Activated T-cell treated with anti-CD3 and anti-CD28 coated beads for 4 hours (primary cell): ENCODE data around the gene ATP10A.

Experiments
- DNase-seq: peaks from one replicate; pipeline ENCODE4 v3.0.0-alpha.2; 2020

The ATP10A gene

GRCh38 chr15:25677719-25678499 lies 185.2 kb downstream of the ATP10A start:
- no peak for DNase-seq

GRCh38 chr15:25676070-25676469 lies 187.1 kb downstream of the ATP10A start:
- no peak for DNase-seq

GRCh38 chr15:25675396-25675795 lies 187.7 kb downstream of the ATP10A start:
- DNase-seq = no peak

DNA sequence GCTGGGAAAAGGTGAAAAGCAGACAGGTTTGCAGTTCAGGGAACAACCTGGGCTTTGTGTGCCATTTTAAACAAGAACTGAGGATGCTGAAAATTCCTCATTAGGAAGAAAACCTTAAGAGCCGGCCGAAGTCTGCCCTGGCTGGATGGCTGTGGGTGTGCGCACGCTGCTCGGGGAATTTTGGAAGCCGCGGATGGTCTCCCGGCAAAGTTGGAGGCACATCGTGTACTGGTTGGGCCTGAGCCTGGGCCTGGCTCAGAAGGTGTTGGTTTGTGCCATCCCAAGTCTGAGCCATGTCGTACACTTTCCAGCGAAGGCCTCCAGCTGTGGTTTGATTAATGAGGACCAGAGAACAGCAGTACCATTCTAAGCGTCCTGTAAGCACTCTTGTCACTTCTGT lies 188.2 kb downstream of the ATP10A start:
- DNase-seq = no peak

- DNase-seq = no peak
These were observed 189.2 kb downstream of the ATP10A start for GRCh38 chr15:25673972-25674371.

GRCh38 chr15:25673351-25673750 lies 189.8 kb downstream of the ATP10A start:
- no peak for DNase-seq

GRCh38 chr15:25671132-25671531 lies 192.0 kb downstream of the ATP10A start:
- DNase-seq = no peak

DNA sequence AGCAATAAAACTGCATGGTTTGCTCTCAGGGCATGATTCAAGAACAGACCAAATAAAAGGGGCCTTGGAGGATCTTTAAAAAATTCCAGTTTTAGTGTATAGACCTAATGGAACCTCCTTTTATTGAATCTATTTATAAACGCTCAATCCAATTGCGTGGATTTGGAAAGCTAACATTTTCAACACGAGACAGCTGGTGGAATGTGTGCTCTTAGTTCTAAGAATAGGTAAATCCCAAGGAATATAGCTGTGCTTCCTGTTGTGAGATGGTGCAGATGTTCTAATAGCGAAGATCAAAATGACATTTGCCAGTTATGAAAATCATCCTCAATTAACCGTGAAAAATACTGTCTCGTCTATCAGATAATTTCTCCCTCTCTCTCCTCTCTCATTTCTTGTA lies 192.5 kb downstream of the ATP10A start:
- DNase-seq = no peak

GRCh38 chr15:25670025-25670554 lies 193.0 kb downstream of the ATP10A start:
- DNase-seq = no peak

DNA sequence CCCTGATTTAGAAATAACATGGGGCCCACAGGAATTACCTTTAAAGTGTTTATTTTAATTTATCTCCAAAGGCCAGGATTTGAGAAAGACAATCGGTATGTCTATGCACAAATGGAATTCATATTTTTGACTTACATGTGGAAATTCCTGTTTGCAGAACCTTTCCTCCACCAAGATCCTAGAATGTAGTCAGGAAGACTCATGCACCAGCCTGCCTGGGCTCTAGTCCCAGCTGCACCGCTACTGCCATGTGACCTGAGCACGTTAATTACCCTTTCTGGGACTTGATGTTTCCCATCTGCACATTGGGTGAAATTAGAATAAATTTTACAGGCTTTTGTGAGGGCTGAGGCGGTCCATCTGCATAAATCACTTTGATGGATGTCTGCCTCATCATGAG lies 194.2 kb downstream of the ATP10A start:
- no peak for DNase-seq

GRCh38 chr15:25668236-25668795 lies 194.8 kb downstream of the ATP10A start:
- no peak for DNase-seq

DNA sequence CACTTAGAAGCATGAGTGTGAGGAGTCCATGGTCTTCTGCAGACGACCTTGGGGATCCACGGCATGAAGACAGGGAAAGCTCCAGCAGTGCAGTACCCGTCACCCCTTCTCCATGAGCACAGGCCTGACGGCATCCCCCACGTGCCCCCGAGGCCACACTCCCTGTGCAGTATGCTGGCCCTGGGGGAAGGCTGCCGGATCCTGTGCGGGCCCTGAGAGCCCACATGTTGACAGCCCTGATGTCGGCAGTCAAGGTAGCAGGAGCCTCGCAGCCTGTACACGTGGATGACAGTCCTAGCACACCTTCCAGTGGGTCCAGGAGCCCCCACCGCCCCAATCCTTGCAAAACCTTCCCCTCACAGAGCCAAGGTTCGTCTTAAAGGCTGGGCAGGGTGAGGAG lies 195.3 kb downstream of the ATP10A start:
- DNase-seq = no peak

DNA sequence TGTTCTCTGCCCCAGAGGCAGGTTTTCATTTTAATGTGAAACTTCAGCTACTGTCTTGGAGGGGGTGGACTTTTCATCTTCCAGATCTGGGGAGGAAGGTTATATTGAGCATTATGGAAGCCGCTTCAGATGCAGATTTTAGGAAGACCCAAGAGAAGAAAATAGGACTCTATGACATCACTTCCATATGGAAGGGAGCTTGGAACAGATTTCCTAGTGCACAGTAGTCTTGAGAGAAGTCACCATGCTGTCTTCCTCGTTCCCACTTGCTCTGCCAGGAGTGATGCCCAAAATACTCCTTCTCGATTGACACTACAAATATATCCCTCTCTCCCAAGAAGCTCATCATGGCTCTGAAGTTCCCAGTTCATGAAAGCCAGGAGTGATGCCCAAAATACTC lies 197.2 kb downstream of the ATP10A start:
- DNase-seq = no peak

DNA sequence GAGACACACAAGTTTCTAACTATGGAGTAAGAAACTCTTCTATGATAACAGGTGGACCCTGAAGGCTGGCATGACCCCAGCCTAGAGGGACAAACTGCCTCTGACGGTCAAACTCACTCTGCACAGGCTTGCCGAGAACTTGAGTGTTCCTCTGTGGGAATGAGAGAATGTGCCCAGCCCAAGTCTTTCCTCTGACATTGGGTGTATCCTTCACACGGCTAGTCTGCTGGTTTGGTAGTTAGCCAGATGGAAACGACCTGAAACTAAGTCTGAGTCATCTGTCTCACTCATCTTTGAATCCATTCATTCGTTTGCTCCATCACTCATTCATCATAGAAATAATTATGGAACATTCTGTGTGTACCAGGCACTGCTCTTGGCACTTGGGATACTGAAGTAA lies 198.4 kb downstream of the ATP10A start:
- no peak for DNase-seq

- no peak for DNase-seq
These were observed 199.6 kb downstream of the ATP10A start for GRCh38 chr15:25663515-25663914.

GRCh38 chr15:25661898-25662297 lies 201.2 kb downstream of the ATP10A start:
- no peak for DNase-seq

DNA sequence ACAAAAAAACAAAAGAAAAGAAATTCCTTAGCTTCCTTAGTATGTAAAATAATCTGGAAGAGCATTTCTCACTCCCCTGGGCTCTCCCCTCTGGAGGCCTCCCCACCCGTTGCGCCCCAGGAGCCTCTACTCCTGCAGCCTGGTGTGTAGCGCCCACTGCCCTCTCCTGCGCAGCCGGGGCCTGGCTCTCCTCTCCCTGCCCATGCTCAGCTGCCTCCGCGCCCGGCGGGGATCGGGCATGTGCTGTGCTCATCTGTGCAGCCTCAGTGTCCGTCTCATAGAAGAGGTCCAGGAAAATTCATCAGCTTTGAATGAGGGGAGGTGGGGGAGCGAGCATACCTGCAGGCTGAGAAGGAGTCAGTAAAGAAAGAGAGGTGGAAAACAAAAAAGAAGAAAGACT lies 203.9 kb downstream of the ATP10A start:
- DNase-seq = no peak

GRCh38 chr15:25658560-25658959 lies 204.6 kb downstream of the ATP10A start:
- DNase-seq = no peak

DNA sequence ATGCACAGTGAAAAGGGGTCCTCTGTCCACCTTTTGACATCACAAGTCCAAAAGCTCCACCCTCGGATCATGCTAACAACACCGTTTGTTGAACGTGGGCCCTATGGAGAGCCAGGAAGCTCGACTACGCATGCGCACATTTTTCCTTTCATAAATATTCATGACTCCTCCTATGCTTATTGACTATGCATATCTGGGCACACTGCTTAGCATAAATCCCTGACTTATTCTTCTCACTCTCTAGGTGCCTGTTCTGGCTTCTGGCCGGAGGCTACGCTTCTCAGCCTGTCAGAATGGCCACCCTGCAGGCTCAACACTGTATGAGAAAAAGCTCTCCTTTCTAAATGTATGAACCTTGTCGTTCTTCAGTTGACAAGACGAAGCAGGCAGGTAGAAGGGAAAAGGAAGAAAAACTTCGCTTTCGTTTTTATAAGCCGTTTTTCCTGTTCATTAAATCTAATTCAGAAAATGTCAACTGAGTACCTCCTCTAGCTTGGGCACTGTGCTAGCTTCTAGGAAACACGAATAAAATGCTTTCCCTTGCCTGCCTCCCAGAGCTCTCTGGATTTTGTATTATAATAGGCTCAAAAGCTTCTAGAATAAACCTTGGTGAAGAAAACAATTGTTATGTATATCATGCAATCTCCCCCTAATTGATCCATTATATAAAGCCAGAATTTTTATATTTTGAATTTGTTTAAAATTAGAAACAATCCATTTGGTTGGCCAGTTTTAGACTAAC lies 207.7 kb downstream of the ATP10A start:
- no peak for DNase-seq

GRCh38 chr15:25653371-25653770 lies 209.8 kb downstream of the ATP10A start:
- DNase-seq = no peak

DNA sequence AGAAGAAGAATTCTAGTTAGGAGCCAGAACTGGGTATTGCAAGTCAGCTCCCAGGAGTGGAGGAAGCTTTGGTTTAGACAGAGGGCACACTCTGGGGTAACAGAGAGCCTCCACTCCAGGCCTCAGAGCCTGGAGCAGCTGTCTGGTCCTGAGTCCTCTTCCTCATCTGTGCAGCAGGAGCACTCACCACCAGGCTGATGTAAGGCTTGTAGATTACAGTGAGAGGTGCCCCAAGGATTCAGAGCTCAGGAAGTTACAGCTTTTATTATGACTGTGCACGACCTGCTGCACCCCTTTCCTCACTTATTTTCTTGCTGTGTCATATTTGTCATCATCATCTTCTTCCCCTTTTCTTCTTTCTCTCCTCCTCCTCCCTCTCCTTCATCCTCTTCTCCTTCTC lies 210.4 kb downstream of the ATP10A start:
- no peak for DNase-seq

- no peak for DNase-seq
These were observed 213.7 kb downstream of the ATP10A start for GRCh38 chr15:25649390-25649789.

DNA sequence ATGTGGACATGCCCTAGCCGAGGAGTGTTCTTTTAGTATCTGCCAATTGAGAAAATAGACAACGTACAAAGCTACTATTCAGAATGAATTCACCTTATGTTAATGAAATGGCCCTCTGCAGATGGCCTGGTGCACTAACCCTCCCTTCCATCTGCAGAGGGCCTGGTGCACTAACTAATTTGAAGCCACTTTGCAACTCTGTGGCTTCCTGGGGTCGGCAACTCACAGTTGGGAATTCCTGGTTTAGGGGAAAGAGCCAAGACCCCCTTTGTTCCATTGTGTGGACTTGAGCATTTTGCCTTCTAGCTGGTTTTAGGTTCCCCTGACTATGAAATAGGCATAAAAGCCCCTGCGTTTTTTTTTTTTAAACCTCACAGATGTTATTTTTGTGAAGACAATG lies 220.0 kb downstream of the ATP10A start:
- no peak for DNase-seq

DNA sequence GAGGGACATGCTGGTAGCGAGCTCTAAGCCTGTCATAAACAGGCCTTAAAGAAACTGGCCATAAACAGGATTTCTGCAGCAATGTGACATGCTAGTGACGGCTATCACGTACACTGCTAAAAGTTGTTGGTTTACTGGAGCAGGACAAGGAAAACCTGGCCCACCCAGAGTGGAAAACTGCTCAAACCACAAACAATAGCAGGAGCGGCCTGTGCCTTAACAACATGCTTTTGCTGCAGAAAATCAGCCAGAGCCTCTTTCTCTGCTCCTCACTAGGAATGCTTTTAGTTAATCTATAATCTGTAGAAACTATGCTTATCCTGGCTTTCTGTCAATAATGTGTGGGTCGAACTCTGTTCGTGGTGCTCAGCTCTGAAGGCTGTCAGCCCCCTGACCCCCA lies 221.4 kb downstream of the ATP10A start:
- DNase-seq = no peak
